Measurements from ENCODE around the gene SDK2. TPM values are rescaled to one million over a fixed set of nuclear protein-coding genes. Genes with fewer than 3 reads are reported as not detected.

Gene SDK2, protein sequence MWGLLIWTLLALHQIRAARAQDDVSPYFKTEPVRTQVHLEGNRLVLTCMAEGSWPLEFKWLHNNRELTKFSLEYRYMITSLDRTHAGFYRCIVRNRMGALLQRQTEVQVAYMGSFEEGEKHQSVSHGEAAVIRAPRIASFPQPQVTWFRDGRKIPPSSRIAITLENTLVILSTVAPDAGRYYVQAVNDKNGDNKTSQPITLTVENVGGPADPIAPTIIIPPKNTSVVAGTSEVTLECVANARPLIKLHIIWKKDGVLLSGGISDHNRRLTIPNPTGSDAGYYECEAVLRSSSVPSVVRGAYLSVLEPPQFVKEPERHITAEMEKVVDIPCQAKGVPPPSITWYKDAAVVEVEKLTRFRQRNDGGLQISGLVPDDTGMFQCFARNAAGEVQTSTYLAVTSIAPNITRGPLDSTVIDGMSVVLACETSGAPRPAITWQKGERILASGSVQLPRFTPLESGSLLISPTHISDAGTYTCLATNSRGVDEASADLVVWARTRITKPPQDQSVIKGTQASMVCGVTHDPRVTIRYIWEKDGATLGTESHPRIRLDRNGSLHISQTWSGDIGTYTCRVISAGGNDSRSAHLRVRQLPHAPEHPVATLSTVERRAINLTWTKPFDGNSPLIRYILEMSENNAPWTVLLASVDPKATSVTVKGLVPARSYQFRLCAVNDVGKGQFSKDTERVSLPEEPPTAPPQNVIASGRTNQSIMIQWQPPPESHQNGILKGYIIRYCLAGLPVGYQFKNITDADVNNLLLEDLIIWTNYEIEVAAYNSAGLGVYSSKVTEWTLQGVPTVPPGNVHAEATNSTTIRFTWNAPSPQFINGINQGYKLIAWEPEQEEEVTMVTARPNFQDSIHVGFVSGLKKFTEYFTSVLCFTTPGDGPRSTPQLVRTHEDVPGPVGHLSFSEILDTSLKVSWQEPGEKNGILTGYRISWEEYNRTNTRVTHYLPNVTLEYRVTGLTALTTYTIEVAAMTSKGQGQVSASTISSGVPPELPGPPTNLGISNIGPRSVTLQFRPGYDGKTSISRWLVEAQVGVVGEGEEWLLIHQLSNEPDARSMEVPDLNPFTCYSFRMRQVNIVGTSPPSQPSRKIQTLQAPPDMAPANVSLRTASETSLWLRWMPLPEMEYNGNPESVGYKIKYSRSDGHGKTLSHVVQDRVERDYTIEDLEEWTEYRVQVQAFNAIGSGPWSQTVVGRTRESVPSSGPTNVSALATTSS (N-terminal part only)
- total RNA-seq = under 1 TPM; 0.41 to 0.90 (median 0.49) TPM
- total RNA-seq (2013) = 2.2 TPM

- Mint-ChIP-seq H3K9me3 (no peaks in the 10 kb centered on the region), H3K4me3 (peak within 1 kb of the TSS; percentile 42), H3K27me3 (ENCODE audit: low read depth in 2 of 2) (peaks cover 42 to 55% of the 10 kb centered on the region in 2 donors), H3K4me1 (peaks cover 0 to 11% of the 10 kb centered on the region in 2 donors), H3K27ac (no peak within 1 kb of the TSS), H3K36me3 (no peaks in the 10 kb centered on the region)
- peaks cover 34% of the 10 kb centered on the region for H3K4me1 ChIP-seq (ENCODE audit: control insufficient read depth, insufficient read depth, low read length)
- no peaks in the 10 kb centered on the region for H3K36me3 ChIP-seq (ENCODE audit: control insufficient read depth, insufficient read depth, low read length)
- peak within 1 kb of the TSS; percentile 13 for H3K4me3 ChIP-seq (ENCODE audit: low read length)
- H3K27me3 ChIP-seq (ENCODE audit: control insufficient read depth, insufficient read depth, low read length) = peaks cover 30% of the 10 kb centered on the region
- WGBS (ENCODE audit: insufficient coverage) = under 1% methylated on average over 105 of the region's 105 CpGs
- no peak within 1 kb of the TSS for H3K27ac ChIP-seq (ENCODE audit: low read length)
- peak in 2 of 3 donors; percentile 33 to 34 for ATAC-seq
- DNase-seq = peak in 1 of 2 donors; percentile 35
- intact Hi-C loops (cut with micrococcal nuclease) = loop anchor here (5.0 kb wide), 1 partner anchor 313 kb away; no protein-coding TSS in a partner anchor
- H3K9me3 ChIP-seq (ENCODE audit: control insufficient read depth, insufficient read depth, low read length) = no peaks in the 10 kb centered on the region
- no peak for TF ChIP-seq CTCF (IDR thresholded peaks at IDR 0.05)
Measured at GRCh38 chr17:73644145-73645049, at the start of gene SDK2. TSS of gene SDK2 (minus strand) at chr17:73644445. CDS start at chr17:73644088, 357 bp downstream.

GRCh38 chr17:73693071-73693470, 48.8 kb upstream of the SDK2 start:
- Mint-ChIP-seq H3K27me3 (ENCODE audit: low read depth in 2 of 2) (peaks cover 7 to 22% of the 10 kb centered on the region in 2 donors), H3K9me3 (no peaks in the 10 kb centered on the region), H3K4me3 (no peak overlapping the region), H3K36me3 (no peaks in the 10 kb centered on the region), H3K4me1 (no peaks in the 10 kb centered on the region), H3K27ac (no peak overlapping the region)
- H3K27me3 ChIP-seq (ENCODE audit: control insufficient read depth, insufficient read depth, low read length) = no peaks in the 10 kb centered on the region
- no peak overlapping the region for H3K4me3 ChIP-seq (ENCODE audit: low read length)
- no peak for TF ChIP-seq CTCF (IDR thresholded peaks at IDR 0.05)
- intact Hi-C loops (cut with micrococcal nuclease) = no loop called here
- no peaks in the 10 kb centered on the region for H3K9me3 ChIP-seq (ENCODE audit: control insufficient read depth, insufficient read depth, low read length)
- no peaks in the 10 kb centered on the region for H3K36me3 ChIP-seq (ENCODE audit: control insufficient read depth, insufficient read depth, low read length)
- no peak overlapping the region for H3K27ac ChIP-seq (ENCODE audit: low read length)
- H3K4me1 ChIP-seq (ENCODE audit: control insufficient read depth, insufficient read depth, low read length) = no peaks in the 10 kb centered on the region
- DNase-seq (no peak), ATAC-seq (no peak)
- 89% methylated on average over 12 of the region's 12 CpGs for WGBS (ENCODE audit: insufficient coverage)

- no peaks in the 10 kb centered on the region for H3K4me1 Mint-ChIP-seq
- no peaks in the 10 kb centered on the region for H3K36me3 ChIP-seq (ENCODE audit: control insufficient read depth, insufficient read depth, low read length)
- H3K27ac Mint-ChIP-seq = no peak overlapping the region
- no peaks in the 10 kb centered on the region for H3K27me3 ChIP-seq (ENCODE audit: control insufficient read depth, insufficient read depth, low read length)
- WGBS (ENCODE audit: insufficient coverage) = 51% methylated on average over 10 of the region's 10 CpGs
- no peaks in the 10 kb centered on the region for H3K9me3 ChIP-seq (ENCODE audit: control insufficient read depth, insufficient read depth, low read length)
- no peak for TF ChIP-seq CTCF (IDR thresholded peaks at IDR 0.05)
- no peaks in the 10 kb centered on the region for H3K36me3 Mint-ChIP-seq
- DNase-seq = no peak
- H3K27me3 Mint-ChIP-seq (ENCODE audit: low read depth in 2 of 2) = peaks cover 7 to 22% of the 10 kb centered on the region in 2 donors
- no peak overlapping the region for H3K4me3 ChIP-seq (ENCODE audit: low read length)
- intact Hi-C loops (cut with micrococcal nuclease) = no loop called here
- H3K27ac ChIP-seq (ENCODE audit: low read length) = no peak overlapping the region
- no peaks in the 10 kb centered on the region for H3K9me3 Mint-ChIP-seq
- H3K4me3 Mint-ChIP-seq = no peak overlapping the region
- H3K4me1 ChIP-seq (ENCODE audit: control insufficient read depth, insufficient read depth, low read length) = no peaks in the 10 kb centered on the region
- no peak for ATAC-seq
Measured at GRCh38 chr17:73691321-73691766, 47.1 kb upstream of the SDK2 start.
